ENCODE data around the gene MICAL1.

MICAL1 gene, protein sequence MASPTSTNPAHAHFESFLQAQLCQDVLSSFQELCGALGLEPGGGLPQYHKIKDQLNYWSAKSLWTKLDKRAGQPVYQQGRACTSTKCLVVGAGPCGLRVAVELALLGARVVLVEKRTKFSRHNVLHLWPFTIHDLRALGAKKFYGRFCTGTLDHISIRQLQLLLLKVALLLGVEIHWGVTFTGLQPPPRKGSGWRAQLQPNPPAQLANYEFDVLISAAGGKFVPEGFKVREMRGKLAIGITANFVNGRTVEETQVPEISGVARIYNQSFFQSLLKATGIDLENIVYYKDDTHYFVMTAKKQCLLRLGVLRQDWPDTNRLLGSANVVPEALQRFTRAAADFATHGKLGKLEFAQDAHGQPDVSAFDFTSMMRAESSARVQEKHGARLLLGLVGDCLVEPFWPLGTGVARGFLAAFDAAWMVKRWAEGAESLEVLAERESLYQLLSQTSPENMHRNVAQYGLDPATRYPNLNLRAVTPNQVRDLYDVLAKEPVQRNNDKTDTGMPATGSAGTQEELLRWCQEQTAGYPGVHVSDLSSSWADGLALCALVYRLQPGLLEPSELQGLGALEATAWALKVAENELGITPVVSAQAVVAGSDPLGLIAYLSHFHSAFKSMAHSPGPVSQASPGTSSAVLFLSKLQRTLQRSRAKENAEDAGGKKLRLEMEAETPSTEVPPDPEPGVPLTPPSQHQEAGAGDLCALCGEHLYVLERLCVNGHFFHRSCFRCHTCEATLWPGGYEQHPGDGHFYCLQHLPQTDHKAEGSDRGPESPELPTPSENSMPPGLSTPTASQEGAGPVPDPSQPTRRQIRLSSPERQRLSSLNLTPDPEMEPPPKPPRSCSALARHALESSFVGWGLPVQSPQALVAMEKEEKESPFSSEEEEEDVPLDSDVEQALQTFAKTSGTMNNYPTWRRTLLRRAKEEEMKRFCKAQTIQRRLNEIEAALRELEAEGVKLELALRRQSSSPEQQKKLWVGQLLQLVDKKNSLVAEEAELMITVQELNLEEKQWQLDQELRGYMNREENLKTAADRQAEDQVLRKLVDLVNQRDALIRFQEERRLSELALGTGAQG

GRCh38 chr6:109455437-109456110, at the start of gene MICAL1:
Gene MICAL1 (minus strand): TSS chr6:109455772. CDS start chr6:109454196, 1,576 bp downstream.
- peak; percentile 26 to 47 (median 45) for DNase-seq (ENCODE audit: low read depth in 3 of 3)

DNA sequence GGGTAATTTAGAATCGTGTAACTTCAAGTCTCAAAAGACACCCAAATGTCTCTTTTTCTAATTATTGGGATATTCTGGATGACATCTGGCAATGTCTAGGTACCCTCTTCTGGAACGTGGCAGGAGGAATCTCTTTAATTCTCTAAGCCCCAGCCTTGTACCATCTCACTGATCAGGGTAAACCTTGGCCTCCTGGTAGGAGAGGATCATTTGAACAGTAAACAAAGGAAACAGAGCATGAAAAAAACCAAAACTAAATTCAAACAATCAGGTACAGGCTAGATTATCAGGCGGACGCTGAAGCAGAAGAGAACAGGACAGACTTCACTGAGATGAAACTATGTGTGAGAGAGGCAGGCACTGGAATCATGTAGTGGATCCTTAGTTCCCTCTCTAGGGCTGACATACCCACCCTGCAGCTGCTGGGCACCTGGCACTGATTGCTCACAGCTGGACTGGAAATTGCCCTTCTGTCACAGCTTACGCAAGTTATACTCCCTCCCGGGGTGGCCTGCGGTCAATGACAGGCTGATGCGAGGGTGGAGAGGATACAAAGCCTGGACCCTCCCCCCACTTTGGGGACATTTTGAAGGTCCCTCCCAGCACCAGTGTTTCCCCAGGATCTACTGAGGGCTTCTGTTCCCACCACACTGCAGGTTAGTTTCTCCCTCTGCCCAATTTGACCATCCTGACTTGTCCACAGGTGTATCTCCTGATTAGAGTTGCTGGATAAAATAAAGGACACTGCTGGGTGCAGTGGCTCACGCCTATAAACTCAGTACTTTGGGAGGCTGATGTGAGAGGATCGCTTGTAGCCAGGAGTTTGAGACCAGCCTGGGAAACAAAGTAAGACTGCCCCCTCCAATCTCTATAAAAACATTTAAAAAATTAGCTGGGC, 48.0 kb upstream of the MICAL1 start:
- no peak for DNase-seq (ENCODE audit: low read depth in 3 of 3)

DNA sequence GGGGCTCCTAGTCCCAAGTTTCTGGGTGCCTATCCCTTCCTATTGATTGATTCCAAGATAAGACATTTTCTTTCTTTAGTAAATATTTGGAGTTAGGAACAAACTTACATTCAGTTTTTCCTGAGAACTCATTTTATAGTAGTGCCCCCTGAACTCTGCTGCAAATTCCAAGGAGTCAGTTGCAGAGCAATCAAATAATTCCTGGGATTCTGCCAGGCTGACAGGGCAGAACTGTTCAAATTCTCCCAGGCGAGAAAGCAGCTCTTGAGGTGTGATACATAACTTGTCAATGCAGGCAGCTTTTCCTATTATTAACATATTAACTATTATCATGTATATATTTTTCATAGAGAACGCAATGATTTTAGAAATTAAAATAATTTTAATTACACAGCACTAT, 43.4 kb upstream of the MICAL1 start:
- DNase-seq (ENCODE audit: low read depth in 3 of 3), result no peak

GRCh38 chr6:109498052-109498451, 42.5 kb upstream of the MICAL1 start:
- DNase-seq (ENCODE audit: low read depth in 3 of 3), result no peak

DNA sequence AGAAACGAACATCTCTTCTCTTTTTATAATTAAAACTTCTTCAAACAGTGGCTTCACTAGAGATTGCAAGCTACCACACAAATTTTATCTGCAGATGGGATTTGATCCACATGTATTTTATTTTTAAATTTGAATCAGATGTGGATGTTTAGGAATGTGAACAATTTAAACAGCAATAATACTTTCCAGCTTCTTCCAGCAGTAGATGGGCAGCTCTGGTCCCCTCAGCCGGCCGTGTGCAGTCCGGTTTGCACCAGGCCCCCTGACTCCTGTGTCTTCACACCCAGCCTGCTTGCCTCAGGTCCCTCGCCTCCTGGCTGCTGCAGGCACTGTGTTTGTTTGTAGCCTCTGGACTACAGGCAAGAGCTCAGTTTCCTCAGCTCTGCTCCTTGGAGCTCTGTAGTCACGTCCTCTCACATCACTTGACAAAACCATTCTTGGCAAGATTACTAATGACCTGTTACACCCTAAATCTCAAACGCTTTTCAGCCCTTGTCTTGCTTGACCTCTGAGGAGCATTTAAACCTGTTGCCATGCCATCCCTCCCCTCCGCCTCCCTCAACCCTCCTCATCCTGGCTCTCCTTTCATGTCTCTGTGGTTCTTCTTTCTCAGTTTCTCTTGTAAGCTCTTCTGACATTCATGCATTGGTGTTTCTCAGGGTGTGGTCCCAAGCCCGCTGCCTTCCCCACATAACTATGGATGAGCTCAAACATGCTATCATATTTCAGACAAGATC, 40.6 kb upstream of the MICAL1 start:
- no peak for DNase-seq (ENCODE audit: low read depth in 3 of 3)

DNA sequence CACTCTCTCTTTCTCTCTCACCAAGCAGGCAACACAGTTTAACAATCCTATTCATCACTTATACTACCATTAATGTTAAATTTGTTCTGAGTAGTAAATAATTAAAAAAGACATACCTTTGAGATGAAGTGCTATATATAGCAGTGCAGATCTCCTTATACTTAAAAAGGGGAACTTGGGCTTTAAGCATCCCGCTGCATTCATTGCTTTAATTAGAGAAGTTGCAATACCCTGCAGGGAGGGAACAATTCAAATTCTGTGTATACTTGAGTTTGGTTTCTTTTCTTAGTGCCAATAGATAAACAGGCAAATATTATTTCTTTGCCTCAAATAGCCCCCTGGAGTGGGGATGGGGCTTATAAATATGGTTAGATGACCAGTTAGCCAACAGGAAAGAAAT, 38.3 kb upstream of the MICAL1 start:
- DNase-seq (ENCODE audit: low read depth in 3 of 3), result no peak

- no peak for DNase-seq (ENCODE audit: low read depth in 3 of 3)
These were observed 35.8 kb upstream of the MICAL1 start for GRCh38 chr6:109491207-109491938.

DNA sequence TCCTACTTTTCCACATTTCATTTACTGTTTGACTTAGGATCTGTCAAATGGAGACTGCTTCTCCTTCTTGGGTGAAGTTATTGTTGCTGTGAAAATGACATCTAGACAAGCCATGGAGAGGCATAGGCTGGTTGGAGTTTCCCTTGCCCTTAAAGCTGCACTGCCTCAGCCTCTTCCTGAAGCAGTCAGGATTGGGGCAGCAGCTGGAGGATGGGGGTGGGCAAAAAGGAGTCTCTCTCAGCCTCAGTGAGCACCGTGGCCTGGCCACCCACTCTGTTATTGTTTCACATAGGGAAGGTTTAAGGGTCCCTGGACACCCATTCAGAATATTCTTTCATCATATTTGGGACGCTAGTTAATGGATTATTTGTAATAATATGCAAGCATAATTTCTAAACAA, 35.1 kb upstream of the MICAL1 start:
- DNase-seq (ENCODE audit: low read depth in 3 of 3), result no peak

DNA sequence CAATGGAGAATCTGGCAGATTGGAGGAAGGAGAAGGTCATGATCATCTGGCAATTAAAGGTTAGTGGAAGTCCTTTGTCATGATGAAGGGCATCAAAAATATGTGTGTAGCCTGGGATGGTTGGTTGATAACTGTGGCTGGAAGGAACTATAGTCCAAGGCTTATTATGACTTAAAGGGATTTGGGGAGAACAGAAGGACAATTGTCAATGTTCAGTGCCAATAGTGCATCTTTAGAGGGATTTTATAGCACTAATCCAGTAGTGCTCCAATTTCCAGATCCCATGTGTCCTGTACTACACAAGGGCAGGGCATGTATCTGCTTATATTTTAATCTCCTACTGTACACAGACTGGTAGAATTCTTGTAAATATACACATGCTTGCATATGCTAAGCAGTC, 32.4 kb upstream of the MICAL1 start:
- no peak for DNase-seq (ENCODE audit: low read depth in 3 of 3)

GRCh38 chr6:109486068-109486467, 30.5 kb upstream of the MICAL1 start:
- no peak for DNase-seq (ENCODE audit: low read depth in 3 of 3)

- no peak for DNase-seq (ENCODE audit: low read depth in 3 of 3)
These were observed 29.8 kb upstream of the MICAL1 start for GRCh38 chr6:109485266-109485935.

DNA sequence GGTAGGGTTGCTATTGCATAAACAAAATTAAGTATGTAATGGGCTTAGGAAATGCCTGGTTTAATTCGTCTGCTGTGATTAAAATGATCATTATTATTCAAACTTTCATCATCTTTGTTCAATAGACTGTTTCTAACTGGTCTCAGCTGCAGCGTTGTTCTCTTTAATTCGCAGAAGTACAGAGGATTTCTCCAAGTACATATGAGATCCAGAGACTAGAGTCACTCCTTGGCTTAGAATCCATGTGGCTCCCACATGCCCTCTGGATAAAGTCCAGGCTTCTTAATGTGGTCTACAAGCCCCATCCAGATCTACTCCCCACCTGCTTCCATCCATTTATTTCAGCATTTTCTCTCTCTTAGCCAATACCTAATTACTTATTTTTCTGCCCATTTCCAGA, 28.6 kb upstream of the MICAL1 start:
- no peak for DNase-seq (ENCODE audit: low read depth in 3 of 3)

DNA sequence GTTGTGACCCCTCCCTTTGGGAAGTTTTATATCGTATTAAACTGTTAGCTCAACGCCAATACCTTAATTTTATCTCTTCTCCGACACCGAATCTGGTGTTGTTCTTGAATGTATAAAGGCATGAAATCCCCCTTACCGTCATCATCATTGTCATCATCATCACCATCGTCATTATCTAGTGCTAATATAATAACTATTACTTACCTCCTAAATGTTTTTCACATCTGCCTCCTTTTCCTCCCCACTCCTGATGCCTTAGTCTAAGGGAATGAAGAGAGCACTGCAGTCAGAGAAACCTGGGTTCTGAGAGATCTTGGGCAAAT, 28.1 kb upstream of the MICAL1 start:
- DNase-seq (ENCODE audit: low read depth in 3 of 3), result no peak

- peak; percentile 74 to 81 (median 80) for DNase-seq (ENCODE audit: low read depth in 3 of 3)
These were observed 27.5 kb upstream of the MICAL1 start, which contains the start of gene ZBTB24 for GRCh38 chr6:109482905-109483734. Gene ZBTB24 (minus strand): TSS chr6:109483219. CDS start chr6:109482026, 1,193 bp downstream.

DNA sequence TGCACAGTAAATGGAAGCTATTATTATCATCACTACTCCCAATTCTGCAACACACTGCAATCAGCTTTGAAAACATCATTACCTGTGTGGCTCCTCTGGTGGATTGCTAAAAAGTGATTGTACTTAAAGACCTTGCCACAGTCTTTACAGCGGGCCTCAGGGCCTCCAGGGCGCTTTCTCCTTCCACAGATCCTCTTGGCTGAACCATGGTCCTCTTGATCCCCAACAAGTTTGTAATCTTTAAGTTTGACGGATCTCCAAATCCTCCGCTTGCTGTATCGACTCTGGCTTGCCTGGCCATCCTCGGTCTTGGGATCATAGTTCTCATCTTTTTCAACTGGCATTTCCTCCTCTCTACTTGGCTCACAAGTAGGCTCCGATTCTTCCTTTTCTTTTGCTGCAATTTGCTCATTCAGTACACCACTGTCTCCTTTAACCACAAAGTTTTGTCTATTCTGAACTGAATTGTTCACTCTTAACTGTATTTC, 25.5 kb upstream of the MICAL1 start:
- DNase-seq (ENCODE audit: low read depth in 3 of 3), result no peak

- no peak for DNase-seq (ENCODE audit: low read depth in 3 of 3)
These were observed 23.5 kb upstream of the MICAL1 start for GRCh38 chr6:109478841-109479624.

- no peak for DNase-seq (ENCODE audit: low read depth in 3 of 3)
These were observed 22.7 kb upstream of the MICAL1 start for GRCh38 chr6:109478222-109478805.

Data from stimulated activated CD4-positive, alpha-beta T cell treated with anti-CD3 and anti-CD28 coated beads, TNF-alpha, amount 100 ng/mL, for 4 hours (primary cell).